ENCODE results near the gene SNX6.
A peak's percentile ranks its signal among the peaks of the same experiment; 100 is the strongest.
"Not testable (repeated sequence)": the region's sequence is repeated elsewhere in the genome, so short reads cannot be mapped to it uniquely, and the experiment has no call there.

The SNX6 gene

DNA sequence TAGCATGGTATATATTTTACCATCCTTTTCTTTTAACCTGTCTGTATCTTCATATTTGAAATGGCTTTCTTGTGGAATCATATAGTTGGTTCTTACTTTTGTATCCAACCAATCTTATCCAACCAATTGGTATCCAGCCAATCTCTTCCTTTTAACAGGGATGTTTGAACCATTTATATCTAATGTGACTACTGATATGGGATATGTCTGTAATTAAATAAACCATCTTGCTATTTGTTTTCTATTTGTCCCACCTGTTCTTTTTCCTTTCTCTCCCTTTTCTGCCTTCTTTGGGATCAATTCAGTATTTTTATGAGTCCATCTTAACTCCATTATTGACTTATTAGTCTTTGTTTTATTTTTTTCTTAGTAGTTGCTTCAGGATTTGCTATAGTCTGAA is 30.8 kb upstream of the SNX6 start:
- H3K9me3 ChIP-seq, result peaks cover 0 to 6% (median 0%) of the 10 kb centered on the region in 3 donors
- TF ChIP-seq CTCF (IDR thresholded peaks at IDR 0.05), result no peak
- H3K27ac ChIP-seq, result no peak overlapping the region
- intact Hi-C loops (cut with DNase I; ENCODE audit: low total_unique reads), result no loop called here
- no peaks in the 10 kb centered on the region for H3K36me3 ChIP-seq
- no peaks in the 10 kb centered on the region for H3K4me1 ChIP-seq
- no peak overlapping the region for H3K4me3 ChIP-seq
- no peaks in the 10 kb centered on the region for H3K27me3 ChIP-seq
- no peak for DNase-seq

DNA sequence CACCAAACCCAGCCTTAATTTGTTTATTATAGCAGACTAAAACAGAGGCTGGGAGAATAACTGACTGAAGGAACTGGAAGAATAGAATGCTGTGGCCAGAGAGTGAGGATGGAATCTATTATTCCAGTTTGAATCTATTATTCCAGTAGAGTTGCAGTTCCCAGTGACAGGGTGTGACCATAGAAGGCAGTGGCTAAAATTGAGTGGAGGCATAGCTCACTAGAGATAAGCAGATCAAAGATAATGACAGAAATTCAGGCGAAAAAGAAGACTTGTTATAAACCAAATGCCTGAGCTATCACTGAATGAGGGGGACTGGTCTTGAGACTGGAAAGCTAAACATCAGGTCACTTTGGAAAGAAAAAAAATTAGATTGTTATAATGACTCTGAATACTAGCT is 26.0 kb upstream of the SNX6 start:
- no peaks in the 10 kb centered on the region for H3K36me3 ChIP-seq
- TF ChIP-seq CTCF (IDR thresholded peaks at IDR 0.05), result no peak
- DNase-seq, result no peak
- intact Hi-C loops (cut with DNase I; ENCODE audit: low total_unique reads), result no loop called here
- H3K4me3 ChIP-seq, result no peak overlapping the region
- no peaks in the 10 kb centered on the region for H3K27me3 ChIP-seq
- H3K9me3 ChIP-seq, result peaks cover 0 to 10% (median 0%) of the 10 kb centered on the region in 3 donors
- no peaks in the 10 kb centered on the region for H3K4me1 ChIP-seq
- H3K27ac ChIP-seq, result no peak overlapping the region

DNA sequence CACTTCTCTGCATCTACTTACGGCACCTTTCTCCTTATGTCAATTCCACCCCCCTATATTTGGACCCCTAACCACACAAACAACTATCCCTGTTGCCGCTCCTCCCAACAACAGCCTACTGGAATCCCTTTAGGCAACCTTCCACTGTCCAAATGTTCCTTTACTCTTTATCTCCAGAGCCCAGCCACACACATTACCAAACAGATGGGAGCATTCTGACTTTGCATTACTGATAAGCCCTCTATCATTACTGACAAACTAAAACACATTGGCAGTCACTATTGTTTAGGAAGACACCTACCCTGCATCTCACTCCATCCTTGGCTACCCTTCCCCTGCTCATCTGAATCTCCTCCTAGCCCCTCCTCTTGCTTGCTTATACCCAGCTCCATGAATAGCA is 23.1 kb upstream of the SNX6 start:
- H3K27me3 ChIP-seq; H3K4me1 ChIP-seq; DNase-seq; H3K4me3 ChIP-seq; H3K36me3 ChIP-seq; intact Hi-C loops (cut with DNase I; ENCODE audit: low total_unique reads); H3K27ac ChIP-seq; H3K9me3 ChIP-seq: not testable (repeated sequence)

DNA sequence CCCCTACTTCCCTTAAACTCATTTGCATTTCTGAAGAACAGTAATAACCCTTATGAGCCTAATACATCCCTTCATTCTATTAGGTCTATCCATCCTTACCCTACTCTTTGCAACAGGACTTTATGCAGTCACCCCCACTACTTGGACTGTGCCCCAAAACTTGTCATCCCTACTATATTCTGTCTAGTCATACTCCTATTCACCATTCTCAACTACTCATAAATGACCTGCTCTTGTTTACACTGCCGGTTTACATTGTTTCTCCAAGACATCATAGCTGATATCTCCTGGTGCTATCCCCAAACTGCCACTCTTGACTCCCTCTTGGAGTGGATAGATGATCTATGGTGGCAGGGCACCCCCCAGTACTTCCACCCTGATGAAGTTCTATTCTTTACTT is 22.4 kb upstream of the SNX6 start:
- H3K27me3 ChIP-seq; H3K4me1 ChIP-seq; H3K36me3 ChIP-seq; H3K9me3 ChIP-seq; intact Hi-C loops (cut with DNase I; ENCODE audit: low total_unique reads); H3K4me3 ChIP-seq; DNase-seq; H3K27ac ChIP-seq: not testable (repeated sequence)

GRCh38 chr14:34650786-34651584 is 21.0 kb upstream of the SNX6 start:
- intact Hi-C loops (cut with DNase I; ENCODE audit: low total_unique reads), result no loop called here
- no peak for TF ChIP-seq CTCF (IDR thresholded peaks at IDR 0.05)
- no peaks in the 10 kb centered on the region for H3K27me3 ChIP-seq
- peaks cover 0 to 10% (median 0%) of the 10 kb centered on the region in 3 donors for H3K9me3 ChIP-seq
- peak overlapping the region; percentile 51 to 71 for H3K27ac ChIP-seq
- DNase-seq, result no peak
- H3K36me3 ChIP-seq, result no peaks in the 10 kb centered on the region
- peaks cover 0 to 6% (median 3%) of the 10 kb centered on the region in 4 donors for H3K4me1 ChIP-seq
- no peak overlapping the region for H3K4me3 ChIP-seq

DNA sequence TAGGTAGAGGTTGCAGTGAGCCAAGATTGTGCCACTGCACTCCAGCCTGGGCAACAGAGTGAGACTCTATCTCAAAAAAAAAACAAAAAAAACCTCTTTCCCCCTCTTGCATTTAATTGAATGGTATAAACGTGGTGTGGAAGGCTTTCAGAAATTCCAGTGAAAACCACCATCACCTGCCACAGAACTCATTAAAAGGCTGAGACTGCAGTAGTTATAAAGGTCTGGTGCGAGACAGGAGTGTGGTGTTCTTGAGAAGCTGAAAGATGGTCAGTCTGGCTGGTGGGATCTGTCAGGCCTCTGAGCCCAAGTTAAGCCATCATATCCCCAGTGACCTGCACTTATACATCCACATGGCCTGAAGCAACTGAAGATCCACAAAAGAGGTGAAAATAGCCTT is 20.1 kb upstream of the SNX6 start:
- H3K9me3 ChIP-seq; H3K36me3 ChIP-seq; H3K27me3 ChIP-seq; DNase-seq; intact Hi-C loops (cut with DNase I; ENCODE audit: low total_unique reads); H3K4me3 ChIP-seq; H3K4me1 ChIP-seq: not testable (repeated sequence)
- H3K27ac ChIP-seq, result peak overlapping the region in 1 of 2 donors; percentile 71

GRCh38 chr14:34649344-34649743 is 19.4 kb upstream of the SNX6 start:
- H3K9me3 ChIP-seq, result peaks cover 0 to 10% (median 0%) of the 10 kb centered on the region in 3 donors
- no peaks in the 10 kb centered on the region for H3K36me3 ChIP-seq

More at GRCh38 chr14:34649344-34649743, 19.4 kb upstream of the SNX6 start:
- intact Hi-C loops (cut with DNase I; ENCODE audit: low total_unique reads), result no loop called here
- Histone ChIP-seq H3K27me3 (no peaks in the 10 kb centered on the region), H3K4me1 (peaks cover 0 to 6% (median 3%) of the 10 kb centered on the region in 4 donors), H3K27ac (no peak overlapping the region), H3K4me3 (no peak overlapping the region)
- no peak for DNase-seq
- no peak for TF ChIP-seq CTCF (IDR thresholded peaks at IDR 0.05)
